Natural killer cell (primary cell): Measurements from ENCODE around the gene TRAPPC11. TPM values are rescaled to one million over a fixed set of nuclear protein-coding genes. Genes with fewer than 3 reads are reported as not detected.

ENCODE experiments used
- ATAC-seq, 3 donors: fragments of 150-1000 bp in 2 of 3; fragments of 200-7000 bp in 1 of 3; cut with Tn5 transposase; 1 replicate in 1 of 3; 2 replicates in 2 of 3; pipeline ENCODE4 v1.10.0; 2021; ENCODE audit warnings: mild to moderate bottlenecking in 2 of 3, moderate library complexity in 2 of 3
- DNase-seq, 2 donors: peaks; one replicate each; pipeline versions ENCODE4 v3.0.0 to v3.0.0-alpha.2; 2013 to 2021; ENCODE audit warnings: mixed read lengths in 1 of 2
- H3K27ac ChIP-seq: one replicate; pipeline ENCODE4 v1.5.1; 2013; ENCODE audit warnings: mild to moderate bottlenecking, low read length
- H3K27me3 ChIP-seq: one replicate; pipeline ENCODE4 v1.6.1; 2013; ENCODE audit warnings: low read length; ENCODE audit not compliant: control insufficient read depth, insufficient read depth
- H3K36me3 ChIP-seq: one replicate; pipeline ENCODE4 v1.6.1; 2013; ENCODE audit warnings: low read length; ENCODE audit not compliant: control insufficient read depth, insufficient read depth
- H3K4me1 ChIP-seq: one replicate; pipeline ENCODE4 v1.6.1; 2013; ENCODE audit warnings: low read length; ENCODE audit not compliant: control insufficient read depth, insufficient read depth
- H3K4me3 ChIP-seq: one replicate; pipeline ENCODE4 v1.5.1; 2013; ENCODE audit warnings: low read length
- H3K9me3 ChIP-seq: one replicate; pipeline ENCODE4 v1.6.1; 2013; ENCODE audit warnings: low read length; ENCODE audit not compliant: control insufficient read depth, insufficient read depth
- H3K27ac Mint-ChIP-seq, 2 donors: one replicate each; pipeline ENCODE4 v1.8.0; 2022; ENCODE audit warnings: mild to moderate bottlenecking in 2 of 2, mixed read lengths in 2 of 2, moderate library complexity in 1 of 2
- H3K27me3 Mint-ChIP-seq, 2 donors: one replicate each; pipeline ENCODE4 v1.8.0; 2022; ENCODE audit warnings: low read depth in 2 of 2, mixed read lengths in 2 of 2
- H3K36me3 Mint-ChIP-seq: one replicate; pipeline ENCODE4 v1.8.0; 2022; ENCODE audit warnings: mixed read lengths
- H3K4me1 Mint-ChIP-seq, 2 donors: one replicate each; pipeline ENCODE4 v1.8.0; 2022; ENCODE audit warnings: mixed read lengths in 2 of 2
- H3K4me3 Mint-ChIP-seq: one replicate; pipeline ENCODE4 v1.8.0; 2022; ENCODE audit warnings: mild to moderate bottlenecking, moderate library complexity, mixed read lengths
- H3K9me3 Mint-ChIP-seq, 2 donors: one replicate each; pipeline ENCODE4 v1.8.0; 2022; ENCODE audit warnings: mixed read lengths in 2 of 2
- WGBS: methylation state at CpG from one replicate; pipeline ENCODE4 v1.1.7; 2013; ENCODE audit warnings: missing lambda C conversion rate; ENCODE audit not compliant: insufficient coverage; 5-methylcytosine and 5-hydroxymethylcytosine counted together
- intact Hi-C: fragments of 100-400 bp; cut with micrococcal nuclease; formaldehyde crosslinking; loops from one replicate; pipeline ENCODE4 v1.14.2; 2022
- total RNA-seq, 4 donors: library from RNA; stranded (reverse); fragments of 120-200 nt in 1 of 4; gene quantifications; one replicate each; pipeline versions ENCODE4 v1.2.3 to v1.2.4, GENCODE V29; 2013 to 2022
- TF ChIP-seq, protein P1 (sequence below): fragments of 200-600 bp; IDR thresholded peaks from one replicate; pipeline ENCODE4 v1.8.0; 2022; ENCODE audit warnings: antibody characterized with exemption

TRAPPC11 gene
- total RNA-seq, 3 donors from 2014 or later (not counting 1 experiment from before 2014, with no cell fraction given): 33.4 to 41.7 (median 36.8) TPM

DNA sequence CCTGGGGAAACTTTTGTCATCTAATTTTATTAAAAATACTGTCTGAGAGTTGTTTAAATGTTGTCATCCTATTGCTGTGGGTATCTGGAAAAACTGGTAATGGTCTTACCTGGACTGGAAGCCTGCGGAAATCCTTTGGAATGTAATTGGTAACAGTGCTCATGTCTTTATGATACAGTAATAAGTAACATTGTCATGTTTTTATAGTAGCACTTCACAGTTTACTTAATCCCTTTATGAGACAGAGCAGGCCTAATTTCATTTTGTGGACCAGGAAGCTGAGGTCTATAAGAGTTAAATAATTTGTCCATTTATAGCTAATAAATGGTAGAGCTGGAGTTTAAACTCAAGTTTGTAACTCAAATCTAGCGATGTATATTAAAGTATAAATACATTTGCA lies 88.3 kb downstream of the TRAPPC11 start:
- Mint-ChIP-seq H3K27ac (no peak overlapping the region), H3K27me3 (peaks cover 8 to 13% of the 10 kb centered on the region in 2 donors), H3K4me3 (no peak overlapping the region), H3K4me1 (no peaks in the 10 kb centered on the region), H3K36me3 (no peaks in the 10 kb centered on the region), H3K9me3 (no peaks in the 10 kb centered on the region)
- DNase-seq (no peak), ATAC-seq (no peak)
- no peaks in the 10 kb centered on the region for H3K9me3 ChIP-seq
- intact Hi-C loops: no loop called here
- no peak overlapping the region for H3K4me3 ChIP-seq
- 83% methylated on average over 1 of the region's 2 CpGs for whole genome bisulfite sequencing
- H3K27ac ChIP-seq: no peak overlapping the region
- H3K27me3 ChIP-seq: no peaks in the 10 kb centered on the region
- H3K4me1 ChIP-seq: no peaks in the 10 kb centered on the region
- TF ChIP-seq, protein P1, sequence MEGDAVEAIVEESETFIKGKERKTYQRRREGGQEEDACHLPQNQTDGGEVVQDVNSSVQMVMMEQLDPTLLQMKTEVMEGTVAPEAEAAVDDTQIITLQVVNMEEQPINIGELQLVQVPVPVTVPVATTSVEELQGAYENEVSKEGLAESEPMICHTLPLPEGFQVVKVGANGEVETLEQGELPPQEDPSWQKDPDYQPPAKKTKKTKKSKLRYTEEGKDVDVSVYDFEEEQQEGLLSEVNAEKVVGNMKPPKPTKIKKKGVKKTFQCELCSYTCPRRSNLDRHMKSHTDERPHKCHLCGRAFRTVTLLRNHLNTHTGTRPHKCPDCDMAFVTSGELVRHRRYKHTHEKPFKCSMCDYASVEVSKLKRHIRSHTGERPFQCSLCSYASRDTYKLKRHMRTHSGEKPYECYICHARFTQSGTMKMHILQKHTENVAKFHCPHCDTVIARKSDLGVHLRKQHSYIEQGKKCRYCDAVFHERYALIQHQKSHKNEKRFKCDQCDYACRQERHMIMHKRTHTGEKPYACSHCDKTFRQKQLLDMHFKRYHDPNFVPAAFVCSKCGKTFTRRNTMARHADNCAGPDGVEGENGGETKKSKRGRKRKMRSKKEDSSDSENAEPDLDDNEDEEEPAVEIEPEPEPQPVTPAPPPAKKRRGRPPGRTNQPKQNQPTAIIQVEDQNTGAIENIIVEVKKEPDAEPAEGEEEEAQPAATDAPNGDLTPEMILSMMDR: no peak
- H3K36me3 ChIP-seq: no peaks in the 10 kb centered on the region

DNA sequence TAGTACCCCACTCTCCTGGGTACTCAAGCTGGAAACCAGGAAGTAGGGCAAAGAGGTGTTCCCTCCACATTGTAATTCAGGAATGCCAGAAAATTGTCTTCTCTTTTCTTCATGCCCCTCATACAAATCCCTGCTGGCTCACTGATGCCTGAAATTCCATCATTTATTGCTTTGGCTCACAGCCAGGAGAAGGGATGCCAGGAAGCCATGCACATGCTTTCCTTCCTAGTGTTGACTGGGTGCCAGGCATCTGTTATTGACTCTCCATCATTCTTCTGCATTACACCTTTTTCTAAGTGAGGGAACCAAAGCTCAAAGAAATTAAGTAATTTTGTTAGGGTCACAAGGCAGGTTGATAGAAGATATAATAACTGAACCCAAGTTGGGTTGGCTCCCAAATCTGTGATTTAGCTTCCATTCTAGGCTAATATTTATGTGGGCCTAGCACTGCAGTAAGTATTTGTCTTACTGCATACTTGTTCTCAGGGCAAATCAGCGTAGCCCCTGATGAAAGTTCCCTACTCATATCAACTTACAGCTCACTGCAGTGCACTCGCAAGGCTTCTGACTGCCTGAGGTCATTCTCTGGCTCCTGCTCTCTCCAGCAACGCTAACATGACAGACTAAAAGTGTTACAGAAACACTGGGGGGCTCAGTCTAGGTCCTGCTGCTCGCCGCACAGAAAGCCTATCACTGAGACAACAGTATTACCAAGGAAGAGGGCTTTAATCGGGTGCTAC lies 89.0 kb downstream of the TRAPPC11 start:
- 79% methylated on average over 6 of the region's 6 CpGs for WGBS
- H3K27me3 ChIP-seq: no peaks in the 10 kb centered on the region
- no peaks in the 10 kb centered on the region for H3K9me3 Mint-ChIP-seq

DNA sequence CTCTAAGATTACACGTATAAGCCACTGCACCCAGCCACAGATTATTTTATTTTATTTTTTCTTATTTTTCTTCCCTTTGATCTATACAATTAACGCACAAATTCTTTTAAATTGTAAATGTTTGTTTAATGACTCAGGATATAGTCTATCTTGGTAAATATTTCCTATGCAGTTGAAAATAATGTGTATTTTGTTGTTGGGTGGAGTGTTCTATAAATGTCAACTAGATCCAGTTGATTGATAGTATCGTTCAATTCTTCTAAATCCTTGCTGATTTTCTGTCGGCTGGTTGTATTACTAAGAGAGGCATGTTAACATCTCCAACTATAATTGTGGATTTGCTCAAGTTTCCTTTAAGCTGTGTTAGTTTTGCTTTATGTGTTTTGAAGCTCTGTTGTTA lies 92.0 kb downstream of the TRAPPC11 start:
- H3K4me1 ChIP-seq: no peaks in the 10 kb centered on the region
- DNase-seq: no peak
- peaks cover 2 to 6% of the 10 kb centered on the region in 2 donors for H3K27me3 Mint-ChIP-seq

More for the DNA sequence above, 89.0 kb downstream of the TRAPPC11 start:
- ATAC-seq (no peak), DNase-seq (no peak)
- peaks cover 8 to 13% of the 10 kb centered on the region in 2 donors for H3K27me3 Mint-ChIP-seq
- H3K9me3 ChIP-seq: no peaks in the 10 kb centered on the region
- intact Hi-C loops: no loop called here
- no peak overlapping the region for H3K27ac Mint-ChIP-seq
- no peaks in the 10 kb centered on the region for H3K36me3 Mint-ChIP-seq
- H3K27ac ChIP-seq: no peak overlapping the region
- TF ChIP-seq, protein P1: no peak
- H3K4me1 ChIP-seq: no peaks in the 10 kb centered on the region
- no peak overlapping the region for H3K4me3 Mint-ChIP-seq
- no peaks in the 10 kb centered on the region for H3K4me1 Mint-ChIP-seq
- no peak overlapping the region for H3K4me3 ChIP-seq
- H3K36me3 ChIP-seq: no peaks in the 10 kb centered on the region

More for the DNA sequence above, 92.0 kb downstream of the TRAPPC11 start:
- TF ChIP-seq, protein P1: no peak
- no peaks in the 10 kb centered on the region for H3K9me3 ChIP-seq
- no peak overlapping the region for H3K4me3 Mint-ChIP-seq
- H3K36me3 Mint-ChIP-seq: no peaks in the 10 kb centered on the region
- H3K27me3 ChIP-seq: no peaks in the 10 kb centered on the region
- H3K27ac Mint-ChIP-seq: no peak overlapping the region
- no peaks in the 10 kb centered on the region for H3K36me3 ChIP-seq
- H3K9me3 Mint-ChIP-seq: no peaks in the 10 kb centered on the region
- WGBS: 100% methylated on average over 2 of the region's 4 CpGs
- H3K4me1 Mint-ChIP-seq: no peaks in the 10 kb centered on the region
- no peak overlapping the region for H3K27ac ChIP-seq
- no peak for ATAC-seq
- H3K4me3 ChIP-seq: no peak overlapping the region
- intact Hi-C loops: no loop called here
